GM18909 (cell line): Measurements from ENCODE around the gene PPP4R3B.
"Not testable (repeated sequence)": the region's sequence is repeated elsewhere in the genome, so short reads cannot be mapped to it uniquely, and the experiment has no call there.

ENCODE experiments used
- ATAC-seq: cut with Tn5 transposase; IDR thresholded peaks from one replicate; pipeline ENCODE4 v1.9.1; 2021; ENCODE audit warnings: mild to moderate bottlenecking; ENCODE audit not compliant: unreplicated experiment, poor library complexity

Gene PPP4R3B

DNA sequence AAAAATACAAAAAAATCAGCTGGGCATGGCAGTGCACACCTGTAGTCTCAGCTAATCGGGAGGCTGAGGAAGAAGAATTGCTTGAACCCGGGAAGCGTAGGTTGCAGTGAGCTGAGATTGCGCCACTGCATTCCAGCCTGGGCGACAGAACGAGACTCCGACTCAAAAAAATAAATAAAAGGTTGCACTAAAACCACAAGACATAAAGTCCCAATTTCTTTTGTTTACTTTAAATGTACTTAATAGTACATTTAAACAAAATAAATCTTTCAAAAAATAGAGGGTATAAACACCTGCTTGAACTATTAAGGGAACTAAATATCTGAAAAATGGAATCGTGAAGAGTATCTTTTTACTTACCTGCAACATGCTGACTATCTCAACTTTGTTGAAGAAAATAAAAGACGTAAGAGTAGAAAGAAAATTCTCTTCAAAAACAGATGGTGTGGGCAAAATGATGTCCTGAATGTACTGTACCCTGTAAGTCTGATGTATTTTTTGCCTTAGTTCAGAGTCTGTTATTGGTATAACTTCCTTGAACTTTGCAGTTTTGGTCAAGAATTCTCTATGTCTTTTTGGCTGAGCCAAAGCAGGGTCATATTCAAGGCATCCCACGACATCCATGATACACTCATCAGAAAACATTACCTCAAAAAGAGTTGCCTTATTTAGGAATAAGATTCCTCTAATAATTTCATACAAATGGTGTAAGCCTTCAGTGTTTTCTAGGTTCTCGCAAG is 19.2 kb downstream of the PPP4R3B start:
- ATAC-seq = no peak

GRCh38 chr2:55596795-55597194 is 20.6 kb downstream of the PPP4R3B start:
- ATAC-seq = not testable (repeated sequence)

- no peak for ATAC-seq
Observed at GRCh38 chr2:55595536-55595935, 21.9 kb downstream of the PPP4R3B start.

DNA sequence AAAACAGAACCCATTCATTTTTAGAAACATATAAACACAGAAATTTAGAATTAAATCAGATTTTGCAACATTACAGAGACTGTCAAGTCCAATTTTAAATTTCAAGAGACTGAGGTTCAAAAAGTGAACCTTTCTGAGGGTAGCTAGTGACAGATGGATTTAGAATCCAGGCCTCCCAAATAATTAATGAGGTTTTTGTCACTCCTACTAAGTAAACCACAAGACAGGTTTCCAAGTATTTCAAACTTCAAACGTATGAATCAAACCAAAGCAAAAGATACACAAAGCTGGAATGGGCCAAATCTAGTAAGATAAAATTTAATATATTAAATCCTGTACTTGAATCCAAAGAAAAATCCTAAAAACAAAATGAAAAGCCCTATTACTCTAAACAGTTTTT is 25.3 kb downstream of the PPP4R3B start:
- no peak for ATAC-seq

DNA sequence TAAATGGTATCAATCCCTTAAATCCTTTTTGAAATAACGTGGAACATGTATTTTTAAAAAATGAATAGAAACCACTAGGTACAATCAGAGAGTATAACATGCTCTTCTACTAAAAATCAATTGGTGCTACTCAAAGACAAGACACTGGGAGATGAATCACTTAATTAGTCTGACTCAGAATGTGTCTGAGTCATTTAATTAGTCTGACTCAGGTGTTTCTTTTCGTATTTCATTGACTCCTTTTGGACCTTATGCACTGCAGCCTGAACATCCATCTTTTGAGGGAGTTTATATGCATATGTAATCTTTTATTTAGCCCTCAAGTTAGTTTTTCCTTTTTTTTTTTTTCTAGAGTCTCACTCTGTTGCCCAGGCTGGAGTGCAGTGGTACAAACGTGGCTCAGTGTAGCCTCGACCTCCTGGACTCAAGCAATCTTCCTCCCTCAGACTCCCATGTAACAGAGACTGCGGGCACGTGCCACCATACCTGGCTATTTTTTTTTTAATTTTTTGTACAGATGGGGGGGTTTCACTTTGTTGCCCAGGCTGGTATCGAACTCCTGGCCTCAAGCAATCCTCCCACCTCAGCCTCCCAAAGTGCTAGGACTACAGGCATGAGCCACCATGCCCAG is 26.5 kb downstream of the PPP4R3B start:
- ATAC-seq = peak; percentile 76

GRCh38 chr2:55585451-55586080 is 31.9 kb downstream of the PPP4R3B start:
- no peak for ATAC-seq

DNA sequence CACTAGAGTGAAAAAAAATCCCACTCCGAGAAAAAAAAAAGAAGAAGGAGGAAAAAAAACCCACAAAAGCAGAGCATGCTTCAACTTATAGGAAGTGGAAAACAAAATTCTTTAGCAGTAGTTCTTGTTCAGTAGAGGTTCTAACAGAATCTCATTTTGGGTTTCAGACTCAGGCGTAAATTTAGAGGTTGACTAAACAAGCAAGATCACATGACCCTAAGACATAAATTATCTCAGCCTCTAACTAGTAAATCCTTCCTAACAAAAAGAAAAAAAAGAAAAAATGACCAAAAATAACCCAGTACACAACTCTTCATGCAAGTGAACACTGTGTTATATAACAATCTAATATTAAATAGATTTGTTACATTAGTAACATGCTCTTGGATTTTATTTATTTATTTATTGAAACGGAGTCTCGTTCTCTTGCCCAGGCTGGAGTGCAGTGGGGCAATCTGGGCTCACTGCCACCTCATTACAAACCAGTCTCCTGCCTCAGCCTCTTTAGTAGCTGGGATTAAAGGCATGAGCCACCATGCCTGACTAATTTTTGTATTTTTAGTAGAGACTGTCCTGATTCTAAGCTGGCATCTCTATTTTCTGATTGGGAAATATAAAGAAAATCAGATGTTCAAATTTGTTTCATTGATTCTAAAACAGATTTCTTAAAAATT is 35.4 kb downstream of the PPP4R3B start:
- no peak for ATAC-seq

DNA sequence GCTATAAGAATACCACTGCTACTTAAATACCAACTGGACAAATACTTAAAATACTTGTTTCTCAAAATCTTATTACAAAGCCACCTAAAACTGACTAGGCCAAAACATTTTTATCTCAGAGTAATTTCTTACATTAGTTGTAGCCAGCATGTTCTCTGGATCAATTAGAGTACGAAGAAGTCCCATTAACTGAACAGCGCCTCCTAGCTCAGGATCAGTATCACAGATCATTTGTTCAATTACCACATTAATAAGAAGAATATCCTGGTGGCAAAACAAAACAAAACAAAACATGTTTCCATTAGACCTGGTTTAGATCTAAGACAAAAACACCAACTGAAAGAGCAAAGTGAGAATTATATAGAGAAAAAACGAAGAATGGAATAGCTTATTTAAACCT is 36.0 kb downstream of the PPP4R3B start:
- ATAC-seq = no peak

DNA sequence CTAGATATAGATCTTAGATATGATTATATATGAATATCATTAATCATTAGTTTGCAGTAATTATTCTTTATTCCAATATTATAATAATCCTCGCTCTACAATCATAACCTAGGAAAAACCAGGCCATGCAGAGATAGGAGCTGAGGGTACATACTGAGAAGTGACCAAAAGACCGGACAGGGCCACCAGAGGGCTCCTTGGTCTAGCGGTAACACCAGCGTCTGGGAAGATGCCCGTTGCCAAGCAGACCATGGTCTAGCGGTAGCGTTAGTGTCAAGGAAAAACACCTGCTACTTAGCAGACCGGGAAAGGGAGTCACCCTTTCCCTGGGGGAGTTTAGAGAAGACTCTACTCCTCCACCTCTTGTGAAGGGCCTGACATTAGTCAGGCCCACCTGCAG is 48.4 kb downstream of the PPP4R3B start:
- not testable (repeated sequence) for ATAC-seq

- ATAC-seq = no peak
Observed at GRCh38 chr2:55567298-55567697, 50.1 kb downstream of the PPP4R3B start.

GRCh38 chr2:55565613-55566012 is 51.8 kb downstream of the PPP4R3B start:
- ATAC-seq = no peak

DNA sequence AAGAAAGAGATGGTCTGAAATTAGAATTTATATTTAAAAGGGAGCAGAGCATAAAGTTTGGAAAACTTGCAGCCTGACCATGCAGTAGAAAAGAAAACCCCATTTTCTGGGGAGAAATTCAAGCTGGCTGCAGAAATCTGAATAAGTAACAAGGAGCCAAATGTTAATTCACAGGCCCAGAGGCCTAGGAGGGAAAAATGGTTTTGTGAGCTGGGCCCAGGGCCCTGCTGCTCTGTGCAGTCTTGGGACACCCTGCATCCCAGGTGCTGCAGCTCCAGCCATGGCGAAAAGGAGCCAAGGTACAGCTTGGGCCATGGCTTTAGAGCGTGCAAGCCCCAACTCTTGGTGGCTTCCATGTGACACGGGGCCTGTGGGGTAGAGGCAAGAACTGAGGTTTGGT is 56.6 kb downstream of the PPP4R3B start:
- ATAC-seq = no peak

- no peak for ATAC-seq
Observed at GRCh38 chr2:55556809-55557208, 60.6 kb downstream of the PPP4R3B start.

DNA sequence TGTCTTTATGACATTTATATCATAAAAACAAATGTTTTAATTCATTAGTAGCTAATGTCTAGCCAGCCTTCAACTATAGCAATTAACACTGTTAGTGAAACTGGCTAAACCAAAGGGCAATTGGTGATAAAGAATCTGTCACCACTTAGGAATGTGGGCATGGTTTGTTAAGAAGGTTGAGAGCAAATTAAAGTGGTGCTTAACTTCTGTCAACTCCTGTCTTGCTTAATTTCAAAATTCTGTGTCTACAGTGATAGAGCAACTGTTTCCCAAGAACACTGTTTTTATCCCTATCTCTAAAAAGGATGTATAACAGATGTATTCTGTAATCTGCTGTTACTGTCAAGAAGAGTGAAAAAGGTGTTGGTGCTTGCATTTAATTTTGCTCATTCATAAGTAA is 61.4 kb downstream of the PPP4R3B start:
- ATAC-seq = no peak

GRCh38 chr2:55553321-55553720 is 64.1 kb downstream of the PPP4R3B start:
- ATAC-seq = no peak

- ATAC-seq = no peak
Observed at GRCh38 chr2:55550368-55551102, 66.9 kb downstream of the PPP4R3B start.

GRCh38 chr2:55547679-55548078 is 69.7 kb downstream of the PPP4R3B start:
- ATAC-seq = not testable (repeated sequence)

DNA sequence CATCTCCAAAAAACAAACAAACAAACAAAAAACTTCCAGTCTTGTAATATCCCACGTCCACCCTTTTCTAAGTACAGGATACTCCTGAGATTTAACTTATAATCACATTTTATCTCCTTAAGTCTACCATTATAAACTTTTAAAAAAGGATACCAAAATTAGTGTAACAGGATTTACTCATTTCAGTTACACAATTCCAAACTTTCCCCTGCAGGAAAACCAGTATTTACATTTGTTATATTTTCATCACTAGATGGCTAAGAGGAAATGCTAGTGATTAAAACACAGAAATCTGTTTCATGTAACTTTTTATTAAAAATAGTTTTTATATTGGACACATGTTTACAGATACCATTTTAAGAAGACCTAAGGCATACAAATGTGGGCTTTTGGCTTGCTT is 70.4 kb downstream of the PPP4R3B start:
- no peak for ATAC-seq

GRCh38 chr2:55530539-55531081 is 86.8 kb downstream of the PPP4R3B start:
- ATAC-seq = no peak

GRCh38 chr2:55526174-55526573 is 91.2 kb downstream of the PPP4R3B start:
- ATAC-seq = no peak
